ENCODE measurements around the gene DCLK1. TPM values are rescaled to one million over a fixed set of nuclear protein-coding genes. Genes with fewer than 3 reads are reported as not detected.
A peak's percentile ranks its signal among the peaks of the same experiment; 100 is the strongest.

DCLK1 gene
- total RNA-seq, 2 donors from 2014 or later: 18.2 to 30.1 TPM

- ATAC-seq: no peak
- no peak for DNase-seq
- intact Hi-C loops (cut with DNase I): no loop called here
Measured at GRCh38 chr13:35826626-35827254, 304.4 kb downstream of the DCLK1 start.

GRCh38 chr13:35824825-35825224, 306.4 kb downstream of the DCLK1 start:
- ATAC-seq (no peak), DNase-seq (no peak)
- intact Hi-C loops (cut with DNase I): loop anchor here in 1 of 2 donors (5.0 kb wide), 1 partner anchor 127 kb away; no protein-coding TSS in a partner anchor

- ATAC-seq: no peak
- DNase-seq: no peak
- intact Hi-C loops (cut with DNase I): loop anchor here in 1 of 2 donors (5.0 kb wide), 1 partner anchor 128 kb away; no protein-coding TSS in a partner anchor
Measured at GRCh38 chr13:35824395-35824794, 306.8 kb downstream of the DCLK1 start.

GRCh38 chr13:35822666-35823065, 308.5 kb downstream of the DCLK1 start:
- ATAC-seq (no peak), DNase-seq (no peak)
- intact Hi-C loops (cut with DNase I): loop anchor here in 1 of 2 donors (5.0 kb wide), 1 partner anchor 130 kb away; no protein-coding TSS in a partner anchor

DNA sequence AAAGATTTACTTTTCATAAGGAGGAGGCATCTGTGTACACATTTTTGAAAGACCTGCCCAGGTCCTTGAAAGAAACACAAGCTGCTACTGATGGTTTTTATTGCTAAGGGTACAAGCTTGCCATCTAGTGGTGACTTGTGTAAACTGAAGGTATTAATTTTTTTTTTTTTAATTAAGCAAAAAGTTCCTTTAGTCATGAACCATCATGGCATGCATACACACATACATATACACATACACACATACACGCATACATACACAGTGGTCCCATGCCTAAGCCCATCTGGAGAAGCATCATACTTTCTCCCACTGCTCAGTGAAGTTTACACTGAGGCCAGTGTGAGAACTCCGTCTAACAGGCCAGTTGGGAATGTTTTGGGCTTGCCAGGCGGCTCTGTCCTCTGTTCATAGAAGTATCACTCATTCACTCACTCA, 312.5 kb downstream of the DCLK1 start:
- no peak for DNase-seq
- intact Hi-C loops (cut with DNase I): no loop called here
- ATAC-seq: no peak

DNA sequence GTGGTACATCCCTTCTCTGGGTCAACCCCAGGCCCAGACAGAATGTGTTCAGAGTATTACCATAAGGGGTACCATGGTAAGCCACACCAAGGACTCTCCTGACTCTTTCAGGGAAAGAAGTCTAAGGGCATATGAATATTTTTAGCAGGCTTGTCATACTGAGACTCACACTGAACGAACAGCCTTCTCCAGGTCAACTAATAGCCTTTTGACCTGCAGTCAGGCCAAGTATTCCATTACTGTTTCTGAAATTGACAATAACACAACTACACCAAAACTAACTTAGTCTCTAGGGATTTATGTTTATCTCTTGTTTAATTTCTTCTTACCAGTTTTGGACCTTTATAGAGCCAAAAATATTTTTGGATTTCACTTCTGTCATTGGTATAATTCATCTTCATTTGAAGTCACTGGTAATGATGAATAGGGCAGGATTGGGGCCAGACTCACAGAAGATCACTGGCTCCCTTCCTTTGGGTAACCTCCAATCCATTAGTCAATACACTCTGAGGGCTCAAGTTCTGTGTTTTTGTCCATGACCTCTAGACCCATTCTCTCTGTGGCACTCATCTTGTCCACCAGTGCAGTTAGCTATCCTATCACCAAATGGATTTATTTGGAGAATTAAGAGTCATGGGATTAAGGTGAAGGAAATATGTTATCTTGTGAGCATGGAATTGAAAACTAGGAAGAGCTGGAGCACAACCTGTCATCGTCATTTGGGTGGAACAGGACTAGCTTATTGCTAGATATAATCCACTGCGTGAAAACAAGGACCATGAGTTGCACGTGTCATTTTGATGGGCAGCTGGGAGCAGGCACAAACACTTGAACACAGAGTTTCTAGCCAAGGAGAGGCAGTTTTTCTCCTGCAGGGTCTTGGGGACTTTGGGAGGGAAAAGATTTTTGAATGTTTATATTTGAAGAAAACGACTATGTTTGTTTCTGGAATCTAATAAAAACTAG, 313.3 kb downstream of the DCLK1 start:
- no peak for DNase-seq
- intact Hi-C loops (cut with DNase I): no loop called here

GRCh38 chr13:35814605-35815011, 316.6 kb downstream of the DCLK1 start:
- intact Hi-C loops (cut with DNase I): no loop called here
- ATAC-seq: no peak

More for the DNA sequence above, 313.3 kb downstream of the DCLK1 start:
- peak in 1 of 2 donors; percentile 47 for ATAC-seq

DNA sequence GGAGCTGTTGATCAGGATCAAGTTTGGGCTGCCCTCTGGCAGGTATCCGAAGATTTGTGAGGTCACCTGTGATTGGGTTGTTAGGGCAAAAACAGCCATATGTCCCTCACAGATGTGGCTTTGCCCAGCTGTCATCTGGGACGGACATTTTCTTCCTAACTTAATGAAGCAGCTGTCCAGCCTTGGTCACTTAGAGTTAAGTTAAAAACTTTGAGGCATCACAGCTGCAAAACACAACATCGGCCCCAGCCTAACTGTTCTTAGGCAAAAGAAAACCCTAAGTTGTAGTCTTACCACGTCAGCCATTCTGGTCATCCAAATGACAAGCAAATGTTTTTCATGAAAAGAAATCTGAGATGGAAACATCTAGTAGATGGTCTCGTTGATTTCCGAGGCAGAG, 318.4 kb downstream of the DCLK1 start:
- DNase-seq (no peak), ATAC-seq (no peak)
- intact Hi-C loops (cut with DNase I): no loop called here

More at GRCh38 chr13:35814605-35815011, 316.6 kb downstream of the DCLK1 start:
- no peak for DNase-seq

- ATAC-seq (no peak), DNase-seq (no peak)
- intact Hi-C loops (cut with DNase I): no loop called here
Measured at GRCh38 chr13:35810321-35810720, 320.9 kb downstream of the DCLK1 start.

DNA sequence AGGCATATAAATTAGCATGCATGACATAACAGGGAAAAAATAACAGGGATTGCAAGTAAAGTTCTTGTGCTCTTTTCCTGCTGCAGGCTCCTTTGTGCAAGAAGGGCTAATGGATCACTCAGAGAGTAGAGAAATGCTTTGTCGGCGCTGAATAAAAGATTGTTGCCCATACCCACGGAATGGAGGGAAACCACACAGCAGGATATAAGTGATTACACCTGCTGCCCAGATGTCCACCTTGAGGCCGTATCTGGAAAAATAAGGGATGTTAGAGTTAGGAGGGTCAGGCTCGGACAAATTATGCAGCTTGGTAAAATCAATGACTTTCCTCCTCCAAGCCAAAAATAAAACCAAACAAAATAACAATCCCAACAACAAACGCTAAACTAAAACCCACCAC, 322.3 kb downstream of the DCLK1 start:
- intact Hi-C loops (cut with DNase I): no loop called here
- DNase-seq: no peak
- no peak for ATAC-seq

DNA sequence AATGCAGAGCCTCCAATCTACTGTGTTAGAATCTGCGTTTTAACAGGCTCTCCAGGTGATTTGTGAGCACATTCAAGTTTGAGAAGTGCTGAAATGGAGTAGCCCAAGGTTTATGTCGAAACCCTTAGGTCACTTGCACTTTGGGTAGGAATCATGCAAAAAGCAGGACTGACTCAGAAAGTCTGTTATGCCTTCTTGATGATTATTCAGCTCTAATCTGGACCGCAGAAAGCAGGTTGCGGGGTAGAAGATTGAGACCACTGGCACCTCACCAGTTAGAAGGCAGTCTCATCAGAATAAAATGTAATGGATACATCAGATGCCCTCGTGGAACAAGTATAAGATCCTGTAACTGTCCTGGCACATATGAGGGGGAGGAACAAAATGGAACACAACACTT, 326.3 kb downstream of the DCLK1 start:
- DNase-seq (no peak), ATAC-seq (no peak)
- intact Hi-C loops (cut with DNase I): no loop called here

GRCh38 chr13:35797991-35798390, 333.2 kb downstream of the DCLK1 start:
- intact Hi-C loops (cut with DNase I): loop anchor here in 1 of 2 donors (5.0 kb wide), 1 partner anchor 71 kb away; no protein-coding TSS in a partner anchor
- DNase-seq (no peak), ATAC-seq (no peak)

- intact Hi-C loops (cut with DNase I): loop anchor here in 1 of 2 donors (5.0 kb wide), 1 partner anchor 70 kb away; no protein-coding TSS in a partner anchor
- DNase-seq (no peak), ATAC-seq (no peak)
Measured at GRCh38 chr13:35797244-35797643, 333.9 kb downstream of the DCLK1 start.

DNA sequence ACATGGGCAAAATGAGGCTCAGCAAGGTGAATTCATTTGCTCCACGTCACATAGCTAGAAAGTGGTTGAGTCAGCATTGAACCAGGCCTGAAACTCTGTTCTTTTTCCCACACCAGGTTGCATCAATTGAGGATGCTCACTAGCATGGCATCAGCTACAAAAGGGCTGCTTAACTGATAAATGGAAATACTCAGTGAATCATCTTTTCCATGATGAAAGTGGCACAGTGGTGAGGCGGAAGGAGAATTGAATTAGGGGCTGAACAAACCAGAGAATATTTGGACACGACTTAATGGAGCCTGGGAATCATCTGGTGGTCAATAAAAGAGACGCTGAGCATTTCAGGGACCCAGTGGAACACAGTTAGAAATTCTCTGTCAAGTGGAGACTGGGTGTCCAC, 334.6 kb downstream of the DCLK1 start:
- ATAC-seq (no peak), DNase-seq (no peak)
- intact Hi-C loops (cut with DNase I): loop anchor here in 1 of 2 donors (5.0 kb wide), 1 partner anchor 69 kb away; no protein-coding TSS in a partner anchor

- ATAC-seq (peak; percentile 34 to 73), DNase-seq (peak; percentile 21)
- intact Hi-C loops (cut with DNase I): loop anchor here in 1 of 2 donors (5.0 kb wide), 1 partner anchor 68 kb away; no protein-coding TSS in a partner anchor
Measured at GRCh38 chr13:35794734-35795389, 336.3 kb downstream of the DCLK1 start.

GRCh38 chr13:35793823-35794222, 337.4 kb downstream of the DCLK1 start:
- DNase-seq: no peak
- intact Hi-C loops (cut with DNase I): no loop called here
- ATAC-seq: no peak

DNA sequence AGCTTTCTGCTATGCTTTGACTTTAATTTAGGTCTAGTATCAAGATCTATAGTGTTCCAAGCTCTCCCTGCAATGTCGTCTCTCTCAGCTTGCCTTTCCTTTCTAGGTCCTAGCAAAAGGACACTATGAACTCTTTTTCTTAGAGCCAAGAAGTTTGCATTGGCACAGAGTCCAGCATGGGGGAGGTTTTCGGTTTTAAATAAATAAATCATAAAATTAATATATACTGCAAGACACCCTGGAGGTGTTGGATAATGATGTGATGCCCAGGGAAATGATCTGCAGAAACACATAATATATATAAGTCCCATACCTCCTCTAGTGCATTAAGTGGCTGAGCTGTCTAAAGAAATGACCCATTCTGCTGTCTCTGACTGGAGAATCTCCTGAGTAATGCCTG, 338.3 kb downstream of the DCLK1 start:
- ATAC-seq (no peak), DNase-seq (no peak)
- intact Hi-C loops (cut with DNase I): no loop called here

- intact Hi-C loops (cut with DNase I): no loop called here
- ATAC-seq (no peak), DNase-seq (no peak)
Measured at GRCh38 chr13:35792021-35792420, 339.2 kb downstream of the DCLK1 start.

- DNase-seq (no peak), ATAC-seq (no peak)
- intact Hi-C loops (cut with DNase I): no loop called here
Measured at GRCh38 chr13:35791184-35791851, 339.9 kb downstream of the DCLK1 start.

Measured in left cardiac atrium (tissue), 4 donors.